Neutrophil (primary cell): ENCODE data around the gene ZSWIM6.

Experiments
- H3K27ac ChIP-seq: fragments of 200-600 bp; sonication (generic); 2 replicates; pipeline ENCODE4 v1.5.1; 2016; ENCODE audit warnings: mild to moderate bottlenecking, moderate library complexity
- H3K27me3 ChIP-seq: fragments of 200-600 bp; sonication (generic); 2 replicates; pipeline ENCODE4 v1.6.0; 2016; ENCODE audit warnings: mild to moderate bottlenecking
- H3K36me3 ChIP-seq: fragments of 200-600 bp; sonication (generic); 2 replicates; pipeline ENCODE4 v1.5.1; 2017
- H3K4me1 ChIP-seq, 2 experiments: fragments of 200-600 bp in 1 of 2; sonication (generic) in 1 of 2; 1 replicate in 1 of 2; 2 replicates in 1 of 2; pipeline versions ENCODE4 v1.5.1 to v1.6.1; 2013 to 2016; ENCODE audit warnings: low read depth in 1 of 2, low read length in 1 of 2, mild to moderate bottlenecking in 1 of 2, moderate library complexity in 1 of 2; ENCODE audit not compliant: control insufficient read depth in 1 of 2, insufficient read depth in 1 of 2
- H3K4me3 ChIP-seq, 2 experiments: fragments of 200-600 bp in 1 of 2; sonication (generic) in 1 of 2; 1 replicate in 1 of 2; 2 replicates in 1 of 2; pipeline ENCODE4 v1.5.1; 2013 to 2016; ENCODE audit warnings: low read depth in 1 of 2, low read length in 1 of 2, mild to moderate bottlenecking in 1 of 2, moderate library complexity in 1 of 2
- H3K9me3 ChIP-seq: fragments of 200-600 bp; sonication (generic); 2 replicates; pipeline ENCODE4 v1.5.1; 2016
- TF ChIP-seq, protein P1 (sequence below): fragments of 200-600 bp; sonication (generic); IDR thresholded peaks from 2 replicates; pipeline ENCODE4 v1.5.1; 2016; ENCODE audit warnings: antibody characterized with exemption

The ZSWIM6 gene

GRCh38 chr5:61578858-61579503, 246.9 kb downstream of the ZSWIM6 start:
- TF ChIP-seq, protein P1, sequence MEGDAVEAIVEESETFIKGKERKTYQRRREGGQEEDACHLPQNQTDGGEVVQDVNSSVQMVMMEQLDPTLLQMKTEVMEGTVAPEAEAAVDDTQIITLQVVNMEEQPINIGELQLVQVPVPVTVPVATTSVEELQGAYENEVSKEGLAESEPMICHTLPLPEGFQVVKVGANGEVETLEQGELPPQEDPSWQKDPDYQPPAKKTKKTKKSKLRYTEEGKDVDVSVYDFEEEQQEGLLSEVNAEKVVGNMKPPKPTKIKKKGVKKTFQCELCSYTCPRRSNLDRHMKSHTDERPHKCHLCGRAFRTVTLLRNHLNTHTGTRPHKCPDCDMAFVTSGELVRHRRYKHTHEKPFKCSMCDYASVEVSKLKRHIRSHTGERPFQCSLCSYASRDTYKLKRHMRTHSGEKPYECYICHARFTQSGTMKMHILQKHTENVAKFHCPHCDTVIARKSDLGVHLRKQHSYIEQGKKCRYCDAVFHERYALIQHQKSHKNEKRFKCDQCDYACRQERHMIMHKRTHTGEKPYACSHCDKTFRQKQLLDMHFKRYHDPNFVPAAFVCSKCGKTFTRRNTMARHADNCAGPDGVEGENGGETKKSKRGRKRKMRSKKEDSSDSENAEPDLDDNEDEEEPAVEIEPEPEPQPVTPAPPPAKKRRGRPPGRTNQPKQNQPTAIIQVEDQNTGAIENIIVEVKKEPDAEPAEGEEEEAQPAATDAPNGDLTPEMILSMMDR, result no peak
- no peaks in the 10 kb centered on the region for H3K27me3 ChIP-seq
- no peaks in the 10 kb centered on the region for H3K9me3 ChIP-seq
- no peaks in the 10 kb centered on the region for H3K4me1 ChIP-seq
- no peaks in the 10 kb centered on the region for H3K36me3 ChIP-seq
- no peak overlapping the region for H3K4me3 ChIP-seq
- no peak overlapping the region for H3K27ac ChIP-seq

DNA sequence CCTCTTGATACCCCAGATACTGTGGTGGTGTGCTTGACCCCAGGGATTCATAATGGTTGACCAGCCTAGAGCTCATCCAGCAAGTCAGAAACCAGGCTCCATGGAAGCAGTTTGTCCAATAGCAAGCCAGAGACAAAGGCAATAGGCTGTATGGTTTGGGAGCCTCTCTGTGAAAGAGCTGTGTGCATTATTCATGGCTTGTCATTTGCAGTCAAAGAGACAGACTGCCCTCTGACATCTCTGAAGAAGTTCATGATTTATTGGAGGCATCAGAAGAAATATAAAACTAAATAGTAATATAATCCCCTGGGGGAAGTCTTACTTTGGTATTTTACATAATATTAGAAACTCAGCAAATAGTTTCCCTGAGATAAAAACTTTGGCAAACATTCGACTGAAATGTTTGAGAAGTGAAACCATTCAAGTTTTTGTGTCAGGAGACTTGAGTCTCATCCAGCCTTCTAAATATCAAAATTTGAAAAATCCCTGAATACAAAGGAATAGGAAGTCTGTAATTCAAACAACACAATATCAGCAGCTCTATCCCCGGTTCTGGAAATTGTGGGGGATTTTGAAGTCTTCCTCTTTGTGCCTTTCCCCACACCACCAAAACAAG, 250.3 kb downstream of the ZSWIM6 start:
- TF ChIP-seq, protein P1, result no peak
- H3K36me3 ChIP-seq, result no peaks in the 10 kb centered on the region
- H3K9me3 ChIP-seq, result no peaks in the 10 kb centered on the region
- no peak overlapping the region for H3K27ac ChIP-seq
- no peaks in the 10 kb centered on the region for H3K4me1 ChIP-seq
- H3K4me3 ChIP-seq, result no peak overlapping the region
- no peaks in the 10 kb centered on the region for H3K27me3 ChIP-seq

DNA sequence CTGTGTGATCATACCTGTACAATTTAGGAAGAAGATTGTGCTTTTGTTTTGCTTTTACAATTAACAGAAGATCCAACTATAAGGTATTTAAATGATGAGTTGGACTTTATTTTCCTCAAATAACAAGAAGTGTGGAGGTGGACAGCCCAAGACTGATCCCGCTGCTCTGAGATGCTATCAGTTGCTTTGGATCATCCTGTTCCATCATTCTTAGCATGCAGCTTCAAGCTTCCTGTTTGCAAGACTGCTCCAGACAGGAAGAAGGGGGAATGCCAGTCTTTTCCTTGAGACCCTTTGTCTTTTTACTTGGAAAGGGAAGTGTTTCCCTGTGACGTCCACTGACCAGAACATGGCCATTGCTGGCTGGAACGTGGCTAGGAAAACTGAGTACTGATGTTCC, 250.8 kb downstream of the ZSWIM6 start:
- Histone ChIP-seq H3K27ac (no peak overlapping the region), H3K9me3 (no peaks in the 10 kb centered on the region), H3K4me3 (no peak overlapping the region), H3K36me3 (no peaks in the 10 kb centered on the region), H3K4me1 (no peaks in the 10 kb centered on the region), H3K27me3 (no peaks in the 10 kb centered on the region)
- TF ChIP-seq, protein P1, result no peak

- Histone ChIP-seq H3K9me3 (no peaks in the 10 kb centered on the region), H3K4me3 (no peak overlapping the region), H3K36me3 (no peaks in the 10 kb centered on the region), H3K27me3 (no peaks in the 10 kb centered on the region), H3K4me1 (no peaks in the 10 kb centered on the region), H3K27ac (no peak overlapping the region)
- TF ChIP-seq, protein P1, result no peak
Observed at GRCh38 chr5:61586096-61587084, 254.3 kb downstream of the ZSWIM6 start.

GRCh38 chr5:61587125-61587524, 255.1 kb downstream of the ZSWIM6 start:
- Histone ChIP-seq H3K4me1 (no peaks in the 10 kb centered on the region), H3K27me3 (no peaks in the 10 kb centered on the region), H3K36me3 (no peaks in the 10 kb centered on the region), H3K9me3 (no peaks in the 10 kb centered on the region), H3K27ac (no peak overlapping the region), H3K4me3 (no peak overlapping the region)
- TF ChIP-seq, protein P1, result no peak
